Left ventricle myocardium inferior (tissue), 1 donor: ENCODE results near the gene CNIH3. TPM values are rescaled to one million over a fixed set of nuclear protein-coding genes. Genes with fewer than 3 reads are reported as not detected.

ENCODE experiments used
- DNase-seq: peaks from one replicate; pipeline ENCODE4 v3.0.0-alpha.2; 2020
- H3K27ac ChIP-seq: fragments of 200-600 bp; replicated peaks from 2 replicates; pipeline ENCODE4 v1.8.0; 2021
- H3K27me3 ChIP-seq: fragments of 200-600 bp; 2 replicates; pipeline ENCODE4 v1.8.0; 2021; ENCODE audit warnings: low read depth
- H3K36me3 ChIP-seq: fragments of 200-600 bp; 2 replicates; pipeline ENCODE4 v1.8.0; 2021
- H3K4me1 ChIP-seq: fragments of 200-600 bp; 2 replicates; pipeline ENCODE4 v1.8.0; 2021
- H3K4me3 ChIP-seq: fragments of 200-600 bp; 2 replicates; pipeline ENCODE4 v1.8.0; 2021; ENCODE audit warnings: mild to moderate bottlenecking, moderate library complexity
- H3K9me3 ChIP-seq: fragments of 200-600 bp; replicated peaks from 2 replicates; pipeline ENCODE4 v1.8.0; 2021
- intact Hi-C: fragments of 100-400 bp; cut with micrococcal nuclease; formaldehyde crosslinking; loops from one replicate; pipeline ENCODE4 v1.11.0; 2022
- total RNA-seq: library from RNA; stranded (reverse); fragmentation: NEBNext Ultra II Directional; extraction: Animal tissue kit (Norgen Biotek cat#: 25700); gene quantifications from one replicate; pipeline ENCODE4 v1.2.1, GENCODE V29; 2021
- TF ChIP-seq, protein P1 (sequence below): fragments of 200-600 bp; IDR thresholded peaks from 2 replicates; pipeline ENCODE4 v1.8.0; 2021; ENCODE audit warnings: antibody characterized with exemption, mild to moderate bottlenecking, borderline replicate concordance
- donor health status: DM: no; HTN: yes; CAD: no; lungs with severe emphysema.

CNIH3 gene
- total RNA-seq, 1 donor from 2014 or later: 1.1 TPM

DNA sequence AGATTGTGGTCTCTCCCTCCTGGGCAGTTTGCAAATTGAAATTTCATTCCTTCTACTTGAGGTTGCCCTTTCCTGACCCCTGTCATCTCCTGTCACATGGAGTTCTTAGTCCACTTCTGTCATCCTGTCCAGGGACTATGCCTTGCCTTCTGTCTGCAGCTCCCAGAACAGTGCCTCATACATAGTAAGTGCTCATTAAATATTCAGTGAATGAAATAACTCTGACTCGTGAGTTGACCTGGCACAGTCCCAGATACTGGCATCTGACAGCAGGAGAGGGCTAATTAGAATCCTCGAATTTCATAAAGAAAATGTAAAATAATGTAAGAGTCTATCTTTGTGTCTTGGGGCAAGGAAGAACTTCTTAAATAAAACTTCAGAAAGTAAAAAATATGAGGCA is 50.8 kb downstream of the CNIH3 start:
- Histone ChIP-seq H3K4me1 (no peaks in the 10 kb centered on the region), H3K27ac (no peak overlapping the region), H3K4me3 (no peak overlapping the region), H3K27me3 (no peaks in the 10 kb centered on the region), H3K36me3 (no peaks in the 10 kb centered on the region), H3K9me3 (no peaks in the 10 kb centered on the region)
- TF ChIP-seq, protein P1, sequence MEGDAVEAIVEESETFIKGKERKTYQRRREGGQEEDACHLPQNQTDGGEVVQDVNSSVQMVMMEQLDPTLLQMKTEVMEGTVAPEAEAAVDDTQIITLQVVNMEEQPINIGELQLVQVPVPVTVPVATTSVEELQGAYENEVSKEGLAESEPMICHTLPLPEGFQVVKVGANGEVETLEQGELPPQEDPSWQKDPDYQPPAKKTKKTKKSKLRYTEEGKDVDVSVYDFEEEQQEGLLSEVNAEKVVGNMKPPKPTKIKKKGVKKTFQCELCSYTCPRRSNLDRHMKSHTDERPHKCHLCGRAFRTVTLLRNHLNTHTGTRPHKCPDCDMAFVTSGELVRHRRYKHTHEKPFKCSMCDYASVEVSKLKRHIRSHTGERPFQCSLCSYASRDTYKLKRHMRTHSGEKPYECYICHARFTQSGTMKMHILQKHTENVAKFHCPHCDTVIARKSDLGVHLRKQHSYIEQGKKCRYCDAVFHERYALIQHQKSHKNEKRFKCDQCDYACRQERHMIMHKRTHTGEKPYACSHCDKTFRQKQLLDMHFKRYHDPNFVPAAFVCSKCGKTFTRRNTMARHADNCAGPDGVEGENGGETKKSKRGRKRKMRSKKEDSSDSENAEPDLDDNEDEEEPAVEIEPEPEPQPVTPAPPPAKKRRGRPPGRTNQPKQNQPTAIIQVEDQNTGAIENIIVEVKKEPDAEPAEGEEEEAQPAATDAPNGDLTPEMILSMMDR: no peak
- no peak for DNase-seq
- intact Hi-C loops: no loop called here

DNA sequence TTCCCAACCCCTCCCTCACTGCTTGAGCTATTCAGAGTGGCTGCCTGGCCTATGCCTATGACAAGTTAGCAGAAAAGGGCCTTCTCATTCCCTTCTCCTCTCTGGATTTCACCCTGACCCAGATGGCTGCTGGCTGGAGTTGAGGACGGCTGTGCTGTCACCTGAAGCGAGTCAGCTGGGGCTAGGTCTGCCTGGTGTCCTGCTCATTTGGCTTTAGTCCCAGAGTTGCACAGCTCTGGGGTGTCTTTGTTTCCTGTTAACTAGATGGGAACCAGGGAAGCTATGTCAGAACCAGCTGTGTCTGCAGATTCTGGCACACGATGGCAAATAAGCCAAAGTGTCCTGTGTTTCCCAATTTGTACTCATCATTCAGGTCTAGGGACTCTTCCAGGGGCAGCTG is 52.9 kb downstream of the CNIH3 start:
- DNase-seq: no peak
- H3K36me3 ChIP-seq: no peaks in the 10 kb centered on the region
- H3K27ac ChIP-seq: no peak overlapping the region
- intact Hi-C loops: no loop called here
- peaks cover 7% of the 10 kb centered on the region for H3K4me1 ChIP-seq
- no peaks in the 10 kb centered on the region for H3K27me3 ChIP-seq
- TF ChIP-seq, protein P1: no peak
- H3K4me3 ChIP-seq: no peak overlapping the region
- H3K9me3 ChIP-seq: no peaks in the 10 kb centered on the region

DNA sequence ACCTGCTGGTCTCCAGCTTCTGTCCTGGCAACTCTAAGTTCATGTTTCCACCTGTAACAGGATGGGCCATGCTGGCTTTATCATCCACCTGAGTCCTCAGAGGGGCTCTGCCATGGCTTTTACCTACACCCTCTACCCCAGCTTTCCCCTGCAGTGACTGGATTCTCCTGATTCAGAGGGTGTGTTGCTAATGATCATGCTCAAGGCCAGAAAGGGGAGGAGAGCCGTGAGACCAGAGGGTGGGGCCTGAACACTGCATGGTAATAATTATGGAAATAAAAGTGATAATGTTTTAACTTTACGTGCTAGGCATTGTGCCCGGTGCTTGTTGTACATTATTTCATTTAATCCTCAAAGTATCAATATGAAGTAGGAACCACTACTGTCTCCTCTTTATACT is 53.3 kb downstream of the CNIH3 start:
- Histone ChIP-seq H3K9me3 (no peaks in the 10 kb centered on the region), H3K27ac (no peak overlapping the region), H3K27me3 (no peaks in the 10 kb centered on the region), H3K4me1 (peaks cover 7% of the 10 kb centered on the region), H3K36me3 (no peaks in the 10 kb centered on the region), H3K4me3 (no peak overlapping the region)
- no peak for DNase-seq
- intact Hi-C loops: no loop called here
- TF ChIP-seq, protein P1: no peak

DNA sequence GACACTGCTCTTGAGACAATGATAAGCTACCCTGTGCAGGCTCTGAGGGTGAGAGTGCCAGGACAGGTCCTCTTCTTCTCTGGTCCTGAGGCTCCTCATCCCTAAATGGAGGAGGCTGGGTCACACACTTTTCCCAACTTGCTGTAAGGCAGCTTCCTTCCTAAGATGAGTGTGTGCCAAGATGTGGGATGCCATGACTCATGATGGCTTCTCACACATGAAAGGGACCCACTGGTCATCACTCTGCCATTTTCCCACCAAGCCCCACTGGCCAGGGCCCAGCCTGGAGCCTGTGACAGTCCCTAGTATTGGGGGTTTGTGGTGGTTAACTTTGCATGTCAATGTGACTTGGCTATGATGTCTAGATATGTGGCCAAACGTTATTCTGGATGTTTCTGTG is 54.4 kb downstream of the CNIH3 start:
- no peaks in the 10 kb centered on the region for H3K27me3 ChIP-seq
- no peaks in the 10 kb centered on the region for H3K9me3 ChIP-seq
- H3K4me3 ChIP-seq: no peak overlapping the region
- TF ChIP-seq, protein P1: no peak
- no peak overlapping the region for H3K27ac ChIP-seq
- no peaks in the 10 kb centered on the region for H3K36me3 ChIP-seq
- no peak for DNase-seq
- intact Hi-C loops: no loop called here
- peaks cover 7% of the 10 kb centered on the region for H3K4me1 ChIP-seq

DNA sequence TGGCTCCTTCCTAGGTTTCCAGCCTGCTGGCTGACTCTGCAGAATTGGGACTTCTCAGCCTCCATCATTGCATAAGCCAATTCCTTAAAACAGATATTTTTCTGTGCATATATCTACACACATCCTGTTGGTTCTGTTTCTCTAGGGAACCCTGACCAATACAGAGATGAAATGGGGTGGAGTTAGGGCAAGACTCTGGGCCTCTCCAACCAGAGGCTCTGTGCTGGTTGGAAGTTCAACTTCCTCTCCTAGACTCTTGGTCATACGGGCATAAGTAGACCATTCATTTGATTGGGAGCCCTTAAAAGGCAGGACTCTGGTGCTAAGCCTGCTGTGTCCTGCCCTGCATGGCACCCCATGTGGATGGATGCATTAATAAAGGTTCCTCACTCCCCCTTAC is 55.0 kb downstream of the CNIH3 start:
- Histone ChIP-seq H3K4me1 (peaks cover 7% of the 10 kb centered on the region), H3K4me3 (no peak overlapping the region), H3K36me3 (no peaks in the 10 kb centered on the region), H3K9me3 (no peaks in the 10 kb centered on the region), H3K27ac (no peak overlapping the region), H3K27me3 (no peaks in the 10 kb centered on the region)
- TF ChIP-seq, protein P1: no peak
- intact Hi-C loops: no loop called here
- DNase-seq: no peak

DNA sequence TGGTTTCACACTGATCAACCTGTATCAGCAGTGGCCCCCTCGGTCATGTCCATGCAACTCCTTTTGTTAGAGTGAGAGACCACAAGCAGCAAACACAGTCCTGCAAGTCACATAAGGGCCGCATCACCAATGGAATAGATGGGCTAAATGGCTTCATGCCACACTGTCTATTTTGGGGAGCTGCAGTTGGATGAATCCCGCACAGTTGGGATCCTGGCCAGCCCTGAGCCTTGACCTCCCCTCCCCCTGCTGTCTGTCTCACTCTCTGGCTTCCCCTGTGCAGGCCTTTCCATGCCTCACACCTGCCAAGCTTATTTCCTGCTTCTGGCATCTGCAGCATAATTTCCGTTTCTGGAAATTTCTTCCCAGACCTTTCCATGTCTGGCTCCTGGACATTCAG is 57.0 kb downstream of the CNIH3 start:
- intact Hi-C loops: no loop called here
- H3K27me3 ChIP-seq: peaks cover 4% of the 10 kb centered on the region
- TF ChIP-seq, protein P1: no peak

More for the DNA sequence above, 57.0 kb downstream of the CNIH3 start:
- H3K4me1 ChIP-seq: peaks cover 7% of the 10 kb centered on the region
- no peaks in the 10 kb centered on the region for H3K9me3 ChIP-seq
- no peak overlapping the region for H3K27ac ChIP-seq
- no peak overlapping the region for H3K4me3 ChIP-seq
- no peak for DNase-seq
- H3K36me3 ChIP-seq: no peaks in the 10 kb centered on the region
